ENCODE measurements around the gene MYO7A.

Gene MYO7A

DNA sequence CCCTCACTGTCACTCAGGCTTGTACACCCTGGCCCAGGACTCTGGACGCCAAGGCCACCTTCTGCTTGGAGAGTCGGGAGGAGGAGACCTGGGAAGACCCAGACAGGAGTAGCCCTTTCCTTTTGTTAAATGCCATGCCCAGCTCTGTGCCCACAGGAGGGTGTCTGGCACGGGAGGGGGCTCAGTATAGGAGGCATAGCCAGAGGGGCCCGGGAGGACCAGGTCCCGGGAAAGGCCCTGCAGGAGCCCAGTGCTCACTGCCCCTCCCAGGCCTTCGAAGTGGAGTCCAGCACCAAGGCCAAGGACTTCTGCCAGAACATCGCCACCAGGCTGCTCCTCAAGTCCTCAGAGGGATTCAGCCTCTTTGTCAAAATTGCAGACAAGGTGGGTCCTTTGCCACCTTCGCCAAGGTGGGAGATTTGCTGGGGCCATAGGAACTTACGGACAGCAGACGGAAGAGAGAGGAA is 79.0 kb downstream of the MYO7A start:
- Histone ChIP-seq H3K27ac (peak overlapping the region; percentile 87), H3K4me1 (peaks cover 70% of the 10 kb centered on the region), H4K20me1 (no peaks in the 10 kb centered on the region), H3K9ac (peak overlapping the region; percentile 50; the same call in 1 of the 2 replicates), H3K4me2 (peak overlapping the region; percentile 88), H3K27me3 (no peaks in the 10 kb centered on the region), H3K9me3 (no peaks in the 10 kb centered on the region), H3K4me3 (no peak overlapping the region), H3K36me3 (no peaks in the 10 kb centered on the region)
- no peak for TF ChIP-seq Cebpa-rat (IDR thresholded peaks at IDR 0.05)

DNA sequence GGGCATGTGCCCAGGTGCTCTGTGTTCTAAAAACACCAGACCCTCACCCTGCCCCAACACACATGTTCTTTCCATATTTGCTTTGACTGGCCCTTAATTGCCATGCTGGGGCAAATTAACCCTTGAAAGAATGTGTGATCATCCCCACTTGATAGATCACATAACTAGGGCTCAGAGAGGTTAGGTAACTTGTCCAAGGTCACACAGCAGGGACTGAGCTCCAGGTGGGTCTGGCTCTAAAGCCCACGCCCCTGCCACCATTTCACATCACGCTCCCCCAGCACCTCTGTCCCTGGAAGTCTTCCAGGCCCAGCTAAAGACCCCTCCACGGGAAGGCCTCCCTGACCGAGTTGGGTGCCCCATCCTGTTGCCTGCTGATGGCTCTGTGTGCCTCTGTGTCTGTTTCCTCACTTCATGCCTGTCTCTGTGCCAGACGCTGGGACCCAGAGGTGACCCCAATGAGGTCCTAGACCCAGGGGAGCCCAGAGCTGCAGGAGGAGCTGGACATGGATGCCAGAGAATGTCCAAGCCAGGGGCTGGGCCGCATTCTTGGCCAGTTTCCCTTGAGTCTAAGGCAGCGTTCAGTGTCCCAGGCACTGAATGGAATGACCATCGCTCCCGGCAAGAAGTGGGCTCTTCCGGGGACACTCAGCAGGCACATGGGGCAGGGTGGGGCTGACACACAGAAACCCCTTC is 79.7 kb downstream of the MYO7A start:
- no peaks in the 10 kb centered on the region for H3K36me3 ChIP-seq
- peak overlapping the region; percentile 88; the same call in 1 of the 2 replicates for H3K4me2 ChIP-seq
- H3K9me3 ChIP-seq = no peaks in the 10 kb centered on the region
- TF ChIP-seq Cebpa-rat (IDR thresholded peaks at IDR 0.05) = no peak
- H3K4me1 ChIP-seq = peaks cover 64% of the 10 kb centered on the region
- no peaks in the 10 kb centered on the region for H4K20me1 ChIP-seq
- peak overlapping the region; percentile 49 for H3K27ac ChIP-seq
- no peaks in the 10 kb centered on the region for H3K27me3 ChIP-seq
- H3K4me3 ChIP-seq = no peak overlapping the region
- H3K9ac ChIP-seq = no peak overlapping the region

- Histone ChIP-seq H3K27me3 (no peaks in the 10 kb centered on the region), H3K9ac (no peak overlapping the region), H4K20me1 (no peaks in the 10 kb centered on the region), H3K4me1 (peaks cover 56% of the 10 kb centered on the region), H3K27ac (peak overlapping the region; percentile 49; the same call in 1 of the 2 replicates), H3K9me3 (no peaks in the 10 kb centered on the region), H3K4me2 (peak overlapping the region; percentile 53), H3K4me3 (no peak overlapping the region), H3K36me3 (peaks cover 6% of the 10 kb centered on the region; the same call in 1 of the 2 replicates)
- no peak for TF ChIP-seq Cebpa-rat (IDR thresholded peaks at IDR 0.05)
These were observed 80.5 kb downstream of the MYO7A start for GRCh38 chr11:77208535-77208934.

- H3K4me3 ChIP-seq = no peak overlapping the region
- H3K36me3 ChIP-seq = peaks cover 11% of the 10 kb centered on the region; the same call in 1 of the 2 replicates
- no peaks in the 10 kb centered on the region for H3K9me3 ChIP-seq
- H3K27me3 ChIP-seq = no peaks in the 10 kb centered on the region
- no peak overlapping the region for H3K4me2 ChIP-seq
- no peak for TF ChIP-seq Cebpa-rat (IDR thresholded peaks at IDR 0.05)
- no peak overlapping the region for H3K9ac ChIP-seq
- no peaks in the 10 kb centered on the region for H4K20me1 ChIP-seq
- peaks cover 45% of the 10 kb centered on the region for H3K4me1 ChIP-seq
- no peak overlapping the region for H3K27ac ChIP-seq
These were observed 81.6 kb downstream of the MYO7A start for GRCh38 chr11:77209663-77210062.

- no peak for TF ChIP-seq Cebpa-rat (IDR thresholded peaks at IDR 0.05)
- Histone ChIP-seq H3K27me3 (no peaks in the 10 kb centered on the region), H3K4me2 (no peak overlapping the region), H4K20me1 (no peaks in the 10 kb centered on the region), H3K36me3 (peaks cover 11% of the 10 kb centered on the region; the same call in 1 of the 2 replicates), H3K9ac (no peak overlapping the region), H3K27ac (no peak overlapping the region), H3K9me3 (no peaks in the 10 kb centered on the region), H3K4me3 (no peak overlapping the region), H3K4me1 (peaks cover 36% of the 10 kb centered on the region)
These were observed 83.0 kb downstream of the MYO7A start for GRCh38 chr11:77211040-77211451.

GRCh38 chr11:77211594-77212251 is 83.7 kb downstream of the MYO7A start:
- no peak for TF ChIP-seq Cebpa-rat (IDR thresholded peaks at IDR 0.05)
- Histone ChIP-seq H3K4me3 (no peak overlapping the region), H3K27me3 (no peaks in the 10 kb centered on the region), H3K9ac (no peak overlapping the region), H3K27ac (no peak overlapping the region), H3K9me3 (no peaks in the 10 kb centered on the region), H4K20me1 (no peaks in the 10 kb centered on the region), H3K4me2 (no peak overlapping the region), H3K4me1 (peaks cover 36% of the 10 kb centered on the region), H3K36me3 (peaks cover 11% of the 10 kb centered on the region; the same call in 1 of the 2 replicates)

- Histone ChIP-seq H3K9ac (no peak overlapping the region), H3K27ac (no peak overlapping the region), H3K9me3 (no peaks in the 10 kb centered on the region), H3K36me3 (peaks cover 11% of the 10 kb centered on the region; the same call in 1 of the 2 replicates), H3K4me2 (no peak overlapping the region), H3K27me3 (no peaks in the 10 kb centered on the region), H3K4me3 (no peak overlapping the region), H3K4me1 (peaks cover 36% of the 10 kb centered on the region), H4K20me1 (no peaks in the 10 kb centered on the region)
- no peak for TF ChIP-seq Cebpa-rat (IDR thresholded peaks at IDR 0.05)
These were observed 84.4 kb downstream of the MYO7A start for GRCh38 chr11:77212314-77213007.

DNA sequence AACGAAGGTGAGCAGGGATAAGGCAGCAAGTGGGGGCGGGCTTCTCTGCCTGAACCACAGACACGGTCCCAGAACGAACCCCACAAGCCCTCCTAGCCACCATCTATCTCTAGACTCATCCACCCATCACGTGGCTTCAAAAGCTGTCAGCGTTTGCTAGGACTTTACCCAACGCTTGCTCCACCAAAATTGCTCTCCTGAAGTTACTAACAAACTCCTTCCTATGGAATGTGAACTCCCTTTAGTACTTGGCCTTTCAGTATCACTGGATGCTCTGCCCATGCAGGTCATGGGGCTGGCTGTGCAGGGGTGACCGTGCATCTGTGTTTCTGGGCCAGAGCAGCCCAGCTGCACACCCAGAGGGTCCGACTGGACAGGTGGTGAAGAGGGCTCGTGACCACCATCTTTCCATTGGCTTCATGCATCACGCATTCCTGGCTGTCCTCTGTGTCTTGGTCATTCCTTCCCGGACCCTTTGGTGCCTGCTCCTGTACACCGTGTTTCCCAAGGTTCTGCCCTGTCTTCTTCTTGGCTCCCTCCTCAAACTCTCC is 85.1 kb downstream of the MYO7A start:
- H4K20me1 ChIP-seq = no peaks in the 10 kb centered on the region
- TF ChIP-seq Cebpa-rat (IDR thresholded peaks at IDR 0.05) = no peak
- H3K36me3 ChIP-seq = peaks cover 11% of the 10 kb centered on the region; the same call in 1 of the 2 replicates
- no peak overlapping the region for H3K9ac ChIP-seq
- H3K9me3 ChIP-seq = no peaks in the 10 kb centered on the region
- H3K27me3 ChIP-seq = no peaks in the 10 kb centered on the region
- H3K4me1 ChIP-seq = peaks cover 29% of the 10 kb centered on the region
- H3K4me2 ChIP-seq = no peak overlapping the region
- no peak overlapping the region for H3K27ac ChIP-seq
- no peak overlapping the region for H3K4me3 ChIP-seq

GRCh38 chr11:77213589-77214428 is 85.8 kb downstream of the MYO7A start:
- Histone ChIP-seq H3K27me3 (no peaks in the 10 kb centered on the region), H3K9me3 (no peaks in the 10 kb centered on the region), H3K4me3 (no peak overlapping the region), H4K20me1 (no peaks in the 10 kb centered on the region), H3K36me3 (peaks cover 11% of the 10 kb centered on the region; the same call in 1 of the 2 replicates), H3K27ac (no peak overlapping the region), H3K9ac (no peak overlapping the region), H3K4me2 (no peak overlapping the region), H3K4me1 (peaks cover 22% of the 10 kb centered on the region)
- TF ChIP-seq Cebpa-rat (IDR thresholded peaks at IDR 0.05) = no peak

Data from BLaER1 (cell line).